Adrenal gland (tissue), 12 donors: ENCODE data around the gene NECAB2. TPM values are rescaled to one million over a fixed set of nuclear protein-coding genes. Genes with fewer than 3 reads are reported as not detected.

ENCODE experiments used
- DNase-seq, 7 donors: peaks; one replicate each; pipeline ENCODE4 v3.0.0-alpha.2; 2019 to 2020
- H3K27ac ChIP-seq, 5 donors: fragments of 200-600 bp; sonication (generic) in 4 of 5; 1 replicate in 3 of 5; 2 replicates in 2 of 5; pipeline versions ENCODE4 v1.5.1 to v1.8.0; 2016 to 2020; ENCODE audit warnings: mild to moderate bottlenecking in 1 of 5
- H3K27me3 ChIP-seq: fragments of 200-600 bp; 2 replicates; pipeline ENCODE4 v1.8.0; 2021
- H3K36me3 ChIP-seq, 2 donors: fragments of 200-600 bp; replicated peaks in 1 of 2; 1 replicate in 1 of 2; 2 replicates in 1 of 2; pipeline versions ENCODE4 v1.5.1 to v1.8.0; 2018 to 2022
- H3K4me1 ChIP-seq, 2 donors: fragments of 200-600 bp; replicated peaks in 1 of 2; 1 replicate in 1 of 2; 2 replicates in 1 of 2; pipeline versions ENCODE4 v1.5.1 to v1.8.0; 2018 to 2021
- H3K4me3 ChIP-seq, 4 donors: fragments of 200-600 bp; sonication (generic) in 3 of 4; one replicate each; pipeline ENCODE4 v1.5.1; 2016 to 2018
- H3K9me3 ChIP-seq, 3 donors: fragments of 200-600 bp; sonication (generic) in 1 of 3; replicated peaks in 1 of 3; 1 replicate in 2 of 3; 2 replicates in 1 of 3; pipeline versions ENCODE4 v1.5.1 to v1.8.0; 2016 to 2021
- POLR2A ChIP-seq, 2 donors: fragments of 450-650 bp; IDR thresholded peaks; one replicate each; pipeline ENCODE4 v1.6.1; 2017; ENCODE audit warnings: antibody characterized with exemption in 2 of 2, mild to moderate bottlenecking in 2 of 2, moderate library complexity in 1 of 2
- WGBS, 4 donors: extraction: QIAGEN DNeasy Blood & Tissue Kit in 2 of 4; methylation state at CpG; one replicate each; pipeline versions ENCODE4 v1.1.5 to v1.1.7; 2013 to 2017; 5-methylcytosine and 5-hydroxymethylcytosine counted together
- intact Hi-C, 2 donors: fragments of 100-400 bp; cut with DNase I; formaldehyde crosslinking; loops; one replicate each; pipeline versions ENCODE4 v1.14.1 to v1.15.0; 2022 to 2023
- polyA plus RNA-seq, 3 donors: library from polyadenylated mRNA; stranded (reverse); fragments of 200-250 nt in 2 of 3; fragments of 350-450 nt in 1 of 3; fragmentation: Illumina TruSeq in 1 of 3; extraction: RNeasy Lipid Tissue Mini Kit (QIAGEN cat#74804) in 1 of 3; gene quantifications; one replicate each; pipeline ENCODE4 v1.2.3, GENCODE V29; 2013 to 2014
- total RNA-seq, 9 donors: library from RNA; depleted of rRNA in 4 of 9; stranded (reverse); fragments of >200 nt in 4 of 9; fragments of 120-200 nt in 1 of 9; fragmentation: NEBNext Ultra II Directional in 1 of 9; extraction: Animal tissue kit (Norgen Biotek cat#: 25700) in 1 of 9; gene quantifications; one replicate each; pipeline versions ENCODE4 v1.1.0 to v1.2.4, GENCODE V29; 2013 to 2023
- TF ChIP-seq, protein P1 (sequence below), 6 experiments: fragments of 450-650 bp in 4 of 6; fragments of 200-600 bp in 2 of 6; sonication (generic) in 1 of 6; IDR thresholded peaks; 1 replicate in 5 of 6; 2 replicates in 1 of 6; pipeline versions ENCODE4 v1.5.1 to v1.8.0; 2016 to 2021; ENCODE audit warnings: antibody characterized with exemption in 6 of 6, mild to moderate bottlenecking in 2 of 6, moderate library complexity in 1 of 6
- donor health status: healthy with polysubstance abuse.
- donor health status: Bipolar disorder and iron deficiency.
- donor health status: DM: yes; HTN: yes; CAD: no.
- donor health status: DM: no; HTN: no; CAD: no.
- donor health status: DM: no; HTN: no; CAD: no.
- donor health status: DM: yes; HTN: yes; CAD: no.

NECAB2 gene
- total and polyA plus RNA-seq, 12 donors = 0.14 to 2.1 (median 0.36) TPM; not detected in 3

DNA sequence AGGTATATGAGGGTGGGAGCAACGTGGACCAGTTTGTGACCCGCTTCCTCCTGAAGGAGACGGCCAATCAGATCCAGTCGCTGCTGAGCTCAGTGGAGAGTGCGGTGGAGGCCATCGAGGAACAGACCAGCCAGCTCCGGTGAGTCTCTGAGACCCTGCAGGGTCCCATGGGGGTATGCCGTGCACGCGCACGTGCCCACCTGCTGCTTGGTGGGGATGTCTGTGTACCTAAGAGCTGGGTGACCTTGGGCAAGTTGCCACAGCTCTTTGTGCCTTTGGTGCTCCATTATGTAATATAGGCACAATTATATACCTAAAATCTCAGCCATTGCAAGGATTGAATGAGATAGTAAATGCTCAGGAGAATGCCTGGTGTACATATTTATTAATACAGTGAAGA, 22.4 kb downstream of the NECAB2 start:
- Histone ChIP-seq H3K27me3 (no peaks in the 10 kb centered on the region), H3K36me3 (no peaks in the 10 kb centered on the region), H3K4me3 (no peak overlapping the region), H3K9me3 (no peaks in the 10 kb centered on the region), H3K27ac (no peak overlapping the region), H3K4me1 (no peaks in the 10 kb centered on the region)
- WGBS, 4 donors = 91 to 96% (median 92%) methylated on average over 5 to 11 of the region's 11 CpGs
- no peak for TF ChIP-seq POLR2A (IDR thresholded peaks at IDR 0.05)
- TF ChIP-seq, protein P1, sequence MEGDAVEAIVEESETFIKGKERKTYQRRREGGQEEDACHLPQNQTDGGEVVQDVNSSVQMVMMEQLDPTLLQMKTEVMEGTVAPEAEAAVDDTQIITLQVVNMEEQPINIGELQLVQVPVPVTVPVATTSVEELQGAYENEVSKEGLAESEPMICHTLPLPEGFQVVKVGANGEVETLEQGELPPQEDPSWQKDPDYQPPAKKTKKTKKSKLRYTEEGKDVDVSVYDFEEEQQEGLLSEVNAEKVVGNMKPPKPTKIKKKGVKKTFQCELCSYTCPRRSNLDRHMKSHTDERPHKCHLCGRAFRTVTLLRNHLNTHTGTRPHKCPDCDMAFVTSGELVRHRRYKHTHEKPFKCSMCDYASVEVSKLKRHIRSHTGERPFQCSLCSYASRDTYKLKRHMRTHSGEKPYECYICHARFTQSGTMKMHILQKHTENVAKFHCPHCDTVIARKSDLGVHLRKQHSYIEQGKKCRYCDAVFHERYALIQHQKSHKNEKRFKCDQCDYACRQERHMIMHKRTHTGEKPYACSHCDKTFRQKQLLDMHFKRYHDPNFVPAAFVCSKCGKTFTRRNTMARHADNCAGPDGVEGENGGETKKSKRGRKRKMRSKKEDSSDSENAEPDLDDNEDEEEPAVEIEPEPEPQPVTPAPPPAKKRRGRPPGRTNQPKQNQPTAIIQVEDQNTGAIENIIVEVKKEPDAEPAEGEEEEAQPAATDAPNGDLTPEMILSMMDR (IDR thresholded peaks at IDR 0.05) = no peak
- no peak for DNase-seq
- intact Hi-C loops = no loop called here

DNA sequence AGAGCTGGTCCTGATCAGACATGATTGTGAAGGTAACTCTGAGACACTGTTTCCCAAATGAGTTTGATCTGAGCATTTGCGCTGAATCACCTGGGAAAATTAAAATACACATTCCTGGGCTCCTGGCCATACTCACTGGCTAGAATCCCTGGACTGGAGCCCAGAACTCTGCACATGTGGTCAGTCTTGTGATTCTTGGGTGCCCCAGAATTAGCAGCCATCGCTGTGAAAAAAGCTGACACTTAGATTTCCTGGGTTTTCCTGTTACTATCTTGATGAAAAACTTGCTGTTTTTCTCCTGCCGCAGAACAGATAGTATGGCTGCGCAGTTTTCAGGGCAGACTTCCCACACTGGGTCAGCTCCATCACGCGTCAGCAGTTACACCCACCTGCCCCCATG, 24.6 kb downstream of the NECAB2 start:
- intact Hi-C loops = no loop called here
- TF ChIP-seq, protein P1 (IDR thresholded peaks at IDR 0.05) = no peak
- no peak for TF ChIP-seq POLR2A (IDR thresholded peaks at IDR 0.05)
- H3K4me1 ChIP-seq = no peaks in the 10 kb centered on the region
- peak overlapping the region in 2 of 5 donors; percentile 10 to 12 for H3K27ac ChIP-seq
- no peaks in the 10 kb centered on the region for H3K36me3 ChIP-seq
- no peak overlapping the region for H3K4me3 ChIP-seq
- no peaks in the 10 kb centered on the region for H3K27me3 ChIP-seq
- 51 to 66% (median 62%) methylated on average over 4 to 6 of the region's 6 CpGs for WGBS, 4 donors
- peak; percentile 53 to 74 (median 62) for DNase-seq
- H3K9me3 ChIP-seq = no peaks in the 10 kb centered on the region

DNA sequence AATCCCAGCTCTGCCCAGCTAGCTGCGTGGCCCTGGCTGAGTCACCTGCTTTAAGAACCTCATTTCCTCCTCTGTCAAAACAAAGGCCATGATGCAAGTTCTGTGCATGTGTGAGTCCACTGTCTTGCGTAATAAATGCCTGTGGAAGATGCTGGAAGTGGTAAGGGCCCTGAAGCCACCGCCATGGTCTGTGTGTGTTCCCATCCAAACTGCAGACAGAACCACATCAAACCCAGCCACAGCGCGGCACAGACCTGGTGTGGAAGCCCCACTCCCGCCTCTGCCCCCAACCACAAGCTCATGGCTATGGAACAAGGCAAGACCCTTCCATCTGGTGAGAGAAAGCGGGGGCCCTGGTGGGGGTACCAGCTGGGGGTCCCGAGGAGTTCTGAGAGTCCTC, 26.0 kb downstream of the NECAB2 start:
- peak in 4 of 7 donors; percentile 25 to 41 (median 34) for DNase-seq
- H3K36me3 ChIP-seq = no peaks in the 10 kb centered on the region
- no peak overlapping the region for H3K4me3 ChIP-seq
- H3K27me3 ChIP-seq = no peaks in the 10 kb centered on the region
- intact Hi-C loops = no loop called here
- 81 to 85% (median 84%) methylated on average over 6 to 8 of the region's 8 CpGs for WGBS, 4 donors
- no peaks in the 10 kb centered on the region for H3K9me3 ChIP-seq
- TF ChIP-seq, protein P1 (IDR thresholded peaks at IDR 0.05) = no peak
- TF ChIP-seq POLR2A (IDR thresholded peaks at IDR 0.05) = no peak
- no peaks in the 10 kb centered on the region for H3K4me1 ChIP-seq
- H3K27ac ChIP-seq = no peak overlapping the region

DNA sequence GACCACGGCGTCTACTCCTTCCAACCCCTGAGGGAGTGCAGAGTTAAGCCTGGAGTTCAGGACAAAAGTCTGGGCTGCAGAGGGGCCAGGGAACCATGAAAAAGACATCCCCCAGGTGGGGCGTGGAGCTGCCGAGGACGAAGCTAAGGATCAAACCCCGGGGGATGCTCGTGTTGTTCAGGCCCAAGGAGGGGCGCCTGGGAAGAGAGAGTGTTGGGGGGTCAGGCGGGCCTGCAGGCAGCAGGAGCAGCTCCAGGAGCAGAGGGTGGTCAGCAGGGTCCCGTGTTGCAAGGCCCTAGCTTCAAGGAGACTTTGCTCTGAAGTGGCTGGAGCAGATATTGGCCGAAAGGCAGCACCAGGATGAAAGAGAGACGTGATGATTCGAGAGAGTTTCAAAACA, 26.7 kb downstream of the NECAB2 start:
- Histone ChIP-seq H3K27me3 (no peaks in the 10 kb centered on the region), H3K27ac (no peak overlapping the region), H3K36me3 (no peaks in the 10 kb centered on the region), H3K9me3 (no peaks in the 10 kb centered on the region), H3K4me1 (no peaks in the 10 kb centered on the region), H3K4me3 (no peak overlapping the region)
- intact Hi-C loops = no loop called here
- DNase-seq = no peak
- TF ChIP-seq, protein P1 (IDR thresholded peaks at IDR 0.05) = no peak
- TF ChIP-seq POLR2A (IDR thresholded peaks at IDR 0.05) = no peak
- 82 to 84% (median 83%) methylated on average over 13 of the region's 13 CpGs for WGBS, 4 donors
